ENCODE measurements around the gene EVC.

DNA sequence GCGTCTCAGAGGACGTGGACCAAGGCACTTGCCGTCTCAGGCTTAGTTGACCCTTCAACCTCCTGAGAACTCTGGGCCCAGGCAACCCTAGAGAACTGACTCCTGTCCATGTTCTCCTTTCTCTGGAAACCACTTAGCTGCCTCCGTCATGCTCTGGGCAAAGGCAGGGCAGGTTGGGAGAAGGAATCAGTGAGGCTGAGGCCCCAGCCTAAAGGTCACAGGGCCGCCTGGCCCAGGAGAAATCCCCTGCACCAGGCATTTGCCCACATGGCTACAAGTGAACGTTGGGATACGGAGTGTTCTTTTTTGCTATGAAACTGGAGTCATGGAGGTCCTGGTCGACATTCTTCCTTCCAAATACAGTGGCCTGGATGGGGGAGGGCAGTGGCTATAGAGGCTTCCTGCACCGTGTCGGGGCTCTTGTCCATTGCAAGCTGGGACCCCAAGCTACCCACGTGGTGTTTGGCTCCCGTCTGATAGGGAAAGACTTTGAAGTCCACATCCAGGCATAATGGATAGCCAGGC, 105.9 kb downstream of the EVC start:
- no peak for TF ChIP-seq CTCF (IDR thresholded peaks at IDR 0.05)
- TF ChIP-seq POLR2A (IDR thresholded peaks at IDR 0.05), result no peak
